HG02678 (cell line): ENCODE data around the gene IER2.
A peak's percentile ranks its signal among the peaks of the same experiment; 100 is the strongest.
"Not testable (repeated sequence)": the region's sequence is repeated elsewhere in the genome, so short reads cannot be mapped to it uniquely, and the experiment has no call there.

Source experiments
- ATAC-seq: cut with Tn5 transposase; IDR thresholded peaks from one replicate; pipeline ENCODE4 v1.9.1; 2021; ENCODE audit warnings: mild to moderate bottlenecking, moderate library complexity; ENCODE audit not compliant: unreplicated experiment

The IER2 gene

DNA sequence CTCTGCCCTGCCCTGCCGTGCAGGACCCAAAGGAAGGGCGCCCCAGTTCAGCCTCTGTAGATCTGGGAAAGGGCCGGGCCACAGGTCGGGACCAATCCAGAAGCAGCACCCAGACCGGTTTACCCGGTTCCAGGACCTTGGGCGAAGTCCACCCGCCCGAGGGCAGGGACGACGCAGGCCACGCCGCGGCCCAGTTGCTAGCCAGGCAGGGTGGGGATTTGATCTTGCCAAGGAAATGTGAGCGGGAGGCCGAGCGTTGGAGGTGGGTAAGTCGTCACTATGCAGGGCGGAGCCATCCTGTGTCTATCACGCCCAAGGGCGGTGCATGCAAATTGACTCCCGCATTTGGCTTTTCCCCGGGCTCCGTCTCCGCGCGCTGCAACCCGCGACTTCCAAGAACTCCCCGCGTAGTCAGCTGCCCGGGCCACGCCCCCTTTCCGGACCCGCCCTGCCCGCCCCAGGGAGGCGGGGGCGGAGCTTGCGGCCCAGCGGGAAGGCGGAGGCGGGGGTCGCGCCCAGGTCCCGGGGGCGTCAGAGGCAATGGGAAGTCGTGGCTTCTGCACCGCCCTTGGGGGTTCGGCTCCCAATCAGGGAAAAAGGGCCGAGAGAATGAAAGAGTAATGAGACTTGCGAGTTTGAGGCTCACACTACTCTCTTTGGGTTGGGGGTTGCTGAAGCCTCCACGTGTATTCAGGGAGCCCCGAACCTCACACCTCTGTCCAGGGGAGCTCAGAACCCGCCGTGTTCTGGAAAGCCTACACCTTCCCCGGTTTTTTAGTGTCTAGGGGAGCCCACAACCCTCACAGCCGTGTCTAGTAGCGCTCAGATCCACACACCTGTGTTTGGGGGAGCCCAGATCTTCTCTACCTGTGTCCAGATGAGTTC lies 12.8 kb downstream of the IER2 start:
- ATAC-seq, result peak; percentile 47

DNA sequence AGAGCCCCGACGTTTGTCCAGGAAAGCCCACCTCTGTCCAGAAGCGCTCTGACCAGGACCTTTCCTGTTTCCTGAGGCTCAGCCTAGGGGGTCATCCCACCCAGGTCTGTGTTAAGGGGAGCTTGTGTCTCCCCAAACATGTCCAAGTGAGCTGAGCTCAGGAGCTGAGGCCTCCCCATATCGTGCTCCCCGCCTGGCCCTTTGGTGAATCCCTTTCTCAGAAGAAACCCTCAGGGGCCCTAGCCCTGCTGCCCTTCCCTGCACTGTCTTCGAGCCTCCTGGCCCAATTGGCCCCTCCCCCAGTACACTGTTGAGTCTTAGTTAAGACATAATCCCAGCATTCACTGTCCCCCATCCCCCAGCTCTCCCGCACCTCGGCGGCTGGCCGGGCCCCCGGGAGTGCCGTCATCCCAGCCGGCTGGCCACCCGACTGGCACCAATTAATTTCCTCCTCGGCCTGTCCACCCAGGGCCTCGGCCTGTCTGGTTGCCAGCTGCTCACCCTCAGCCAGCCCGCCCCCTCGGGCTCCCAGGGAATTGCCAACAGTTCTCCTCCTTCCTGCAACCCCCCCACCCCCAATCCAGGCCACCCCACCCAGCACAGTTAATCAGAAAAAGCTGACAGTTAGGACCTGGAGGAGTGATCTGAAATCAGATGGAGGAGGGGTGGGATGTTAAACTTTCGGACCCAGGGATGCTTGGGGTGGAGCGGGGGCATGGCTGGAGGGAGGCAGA lies 13.6 kb downstream of the IER2 start:
- ATAC-seq, result no peak

GRCh38 chr19:13164343-13165161 lies 14.3 kb downstream of the IER2 start:
- ATAC-seq, result no peak

DNA sequence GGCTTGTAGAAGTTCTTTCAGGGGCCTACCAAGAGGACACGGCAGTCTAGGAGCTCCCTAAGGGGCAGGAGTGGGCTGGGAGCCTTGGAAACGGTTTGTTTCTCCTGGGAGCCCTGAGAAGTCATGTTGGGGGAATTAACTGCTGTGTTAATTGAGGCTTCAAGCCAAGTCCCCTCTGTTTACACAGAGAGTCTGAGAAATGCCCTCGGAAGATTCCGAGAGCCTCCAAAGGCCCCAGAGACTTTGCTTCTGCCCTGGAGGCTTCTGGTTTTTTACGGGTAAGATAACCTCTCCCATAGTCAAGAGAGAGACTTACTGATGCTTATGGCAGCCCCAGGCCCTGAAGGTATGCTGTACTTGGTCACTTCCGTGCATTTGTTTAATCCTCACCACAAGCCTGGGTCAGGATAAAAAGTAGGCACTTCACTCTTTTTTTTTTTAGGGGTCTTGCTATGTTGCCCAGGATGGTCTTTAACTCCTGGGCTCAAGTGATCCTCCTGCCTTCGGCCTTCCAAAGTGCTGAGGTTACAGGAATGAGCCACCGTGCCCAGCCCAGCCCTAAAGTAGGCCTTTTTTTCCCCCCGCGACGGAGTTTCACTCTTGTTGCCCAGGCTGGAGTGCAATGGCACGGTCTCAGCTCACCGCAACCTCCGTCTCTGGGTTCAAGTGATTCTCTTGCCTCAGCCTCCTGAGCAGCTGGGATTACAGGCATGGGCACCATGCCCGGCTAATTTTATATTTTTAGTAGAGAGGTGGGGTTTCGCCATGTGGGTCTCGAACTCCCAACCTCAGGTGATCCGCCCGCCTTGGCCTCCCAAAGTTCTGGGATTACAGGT lies 15.2 kb downstream of the IER2 start:
- no peak for ATAC-seq

DNA sequence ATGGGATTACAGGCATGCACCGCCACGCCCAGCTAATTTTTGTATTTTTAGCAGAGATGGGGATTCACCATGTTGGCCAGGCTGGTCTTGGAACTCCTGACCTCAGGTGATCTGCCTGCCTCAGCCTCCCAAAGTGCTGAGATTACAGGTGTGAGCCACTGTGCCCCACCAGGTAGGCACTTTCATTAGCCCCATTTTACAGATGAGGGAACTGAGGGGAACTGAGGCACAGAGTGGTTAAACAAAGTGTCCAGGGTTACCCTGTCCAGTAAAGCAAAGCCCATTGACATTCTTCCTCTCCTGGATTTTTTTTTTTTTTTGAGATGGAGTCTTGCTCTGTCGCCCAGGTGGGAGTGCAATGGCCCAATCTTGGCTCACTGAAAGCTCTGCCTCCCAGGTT lies 15.9 kb downstream of the IER2 start:
- not testable (repeated sequence) for ATAC-seq

DNA sequence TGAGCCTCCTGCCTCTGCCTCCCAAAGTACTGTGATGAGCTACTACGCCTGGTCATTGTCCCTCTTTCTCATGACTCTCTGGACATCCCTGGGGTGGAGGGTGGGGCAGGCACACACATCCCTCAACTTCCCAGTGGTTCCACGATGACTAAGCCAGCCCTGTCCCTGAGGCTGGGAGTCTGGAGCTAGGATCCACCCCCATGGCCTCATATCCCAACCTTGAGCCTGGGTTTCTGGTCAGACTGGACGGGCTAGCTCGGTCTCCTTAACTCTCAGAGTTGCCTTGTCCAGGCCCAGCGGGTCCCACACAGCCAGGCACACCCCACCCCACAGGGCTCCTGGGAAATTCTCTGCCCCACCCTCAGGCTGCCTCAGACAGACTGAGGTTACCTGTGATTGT lies 19.6 kb downstream of the IER2 start:
- no peak for ATAC-seq

- no peak for ATAC-seq
Measured at GRCh38 chr19:13171146-13171545, 20.9 kb downstream of the IER2 start.

DNA sequence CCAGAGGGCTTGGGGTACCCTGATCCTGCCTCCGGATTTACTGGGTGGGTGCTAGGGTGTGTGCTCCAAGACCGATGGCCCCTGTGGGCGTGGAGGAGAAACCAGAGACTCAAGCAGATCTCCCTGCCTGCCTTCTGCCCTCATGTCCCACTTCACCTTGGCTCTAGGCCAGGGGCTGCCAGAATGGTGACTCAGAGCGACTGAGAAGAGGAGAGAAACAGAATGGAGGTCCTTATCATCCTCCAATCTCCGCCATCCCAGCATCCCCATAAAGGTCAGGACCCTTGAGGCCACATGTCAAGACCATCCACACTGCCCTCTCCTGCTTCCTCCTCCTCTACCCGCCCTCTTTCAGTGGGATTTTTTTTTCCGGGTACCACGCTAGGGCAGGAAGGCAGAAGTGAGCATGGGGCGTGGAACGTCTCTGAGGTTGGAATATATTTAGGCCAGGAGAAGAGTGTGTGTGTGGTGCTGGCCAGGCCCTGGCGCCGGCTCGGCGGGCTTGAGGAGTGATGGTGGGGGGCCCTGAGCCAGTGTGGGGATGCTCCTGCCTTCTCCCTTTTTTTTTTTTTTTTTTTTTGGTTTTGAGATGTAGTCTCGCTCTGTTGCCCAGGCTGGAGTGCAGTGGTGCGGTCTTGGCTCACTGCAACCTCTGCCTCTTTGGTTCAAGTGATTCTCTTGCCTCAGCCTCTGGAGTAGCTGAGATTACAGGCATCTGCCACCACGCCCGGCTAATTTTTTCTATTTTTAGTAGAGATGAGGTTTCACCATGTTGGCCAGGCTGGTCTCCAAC lies 22.3 kb downstream of the IER2 start:
- ATAC-seq, result no peak

DNA sequence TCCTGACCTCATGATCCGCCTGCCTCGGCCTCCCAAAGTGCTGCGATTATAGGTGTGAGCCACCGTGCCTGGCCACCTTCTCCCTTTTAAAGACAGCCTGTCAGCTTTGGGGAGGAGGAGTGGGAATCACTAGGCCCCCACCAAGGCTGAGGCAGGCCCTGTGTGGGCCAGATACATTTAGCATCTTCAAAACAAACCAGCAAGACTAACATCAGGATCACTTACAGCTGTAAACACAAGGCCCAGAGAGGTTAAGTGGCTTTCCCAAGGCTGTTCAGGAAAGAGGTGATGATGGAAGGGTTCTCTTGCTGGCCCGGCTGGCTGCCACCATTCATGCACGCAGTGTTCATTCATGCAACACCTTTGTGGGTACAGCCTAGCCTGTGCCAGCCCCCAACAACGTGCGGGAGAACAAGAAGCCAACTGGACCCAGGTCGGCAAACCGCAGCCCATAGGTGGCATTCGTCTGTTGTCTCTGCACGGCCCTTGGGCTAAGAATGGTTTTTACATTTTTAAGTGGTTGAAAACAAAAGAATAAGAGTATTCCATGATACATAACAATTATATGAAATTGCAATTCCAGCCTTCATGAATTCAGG lies 23.0 kb downstream of the IER2 start:
- ATAC-seq, result no peak

DNA sequence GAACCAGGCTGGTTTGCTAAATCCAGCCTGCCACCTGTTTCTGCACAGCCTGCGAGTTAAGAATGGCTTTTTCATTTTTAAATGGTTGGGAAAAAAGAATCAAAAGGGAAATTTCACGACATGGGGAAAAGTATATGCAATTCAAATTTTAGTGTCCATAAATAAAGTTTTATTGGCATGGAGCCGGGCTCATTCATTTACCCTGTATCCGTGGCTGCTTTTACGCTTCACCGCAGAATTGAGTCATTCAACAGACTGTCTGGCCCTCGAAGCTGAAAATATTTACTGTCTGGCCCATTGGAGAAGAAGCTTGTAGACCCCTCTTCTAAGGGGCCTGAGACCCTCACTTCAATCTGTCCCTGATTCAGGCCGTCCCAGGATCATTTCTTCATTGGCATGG lies 26.1 kb downstream of the IER2 start:
- ATAC-seq, result no peak

DNA sequence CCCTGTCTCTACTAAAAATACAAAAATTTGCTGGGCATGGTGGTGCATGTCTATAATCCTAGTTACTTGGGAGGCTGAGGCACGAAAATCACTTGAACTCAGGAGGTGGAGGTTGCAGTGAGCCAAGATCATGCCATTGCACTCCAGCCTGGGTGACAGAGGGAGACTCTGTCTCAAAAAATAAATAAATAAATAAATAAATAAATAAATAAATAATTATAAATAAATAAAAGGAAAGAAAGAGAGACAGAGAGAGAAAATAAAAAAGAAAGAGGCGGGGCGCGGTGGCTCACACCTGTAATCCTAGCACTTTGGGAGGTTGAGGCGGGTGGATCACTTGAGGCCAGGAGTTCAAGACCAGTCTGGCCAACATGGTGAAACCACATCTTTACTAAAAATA lies 27.4 kb downstream of the IER2 start:
- not testable (repeated sequence) for ATAC-seq

- ATAC-seq, result not testable (repeated sequence)
Measured at GRCh38 chr19:13178291-13178690, 28.1 kb downstream of the IER2 start.

GRCh38 chr19:13181747-13182388 lies 31.7 kb downstream of the IER2 start:
- ATAC-seq, result no peak

- not testable (repeated sequence) for ATAC-seq
Measured at GRCh38 chr19:13184926-13185325, 34.7 kb downstream of the IER2 start.

DNA sequence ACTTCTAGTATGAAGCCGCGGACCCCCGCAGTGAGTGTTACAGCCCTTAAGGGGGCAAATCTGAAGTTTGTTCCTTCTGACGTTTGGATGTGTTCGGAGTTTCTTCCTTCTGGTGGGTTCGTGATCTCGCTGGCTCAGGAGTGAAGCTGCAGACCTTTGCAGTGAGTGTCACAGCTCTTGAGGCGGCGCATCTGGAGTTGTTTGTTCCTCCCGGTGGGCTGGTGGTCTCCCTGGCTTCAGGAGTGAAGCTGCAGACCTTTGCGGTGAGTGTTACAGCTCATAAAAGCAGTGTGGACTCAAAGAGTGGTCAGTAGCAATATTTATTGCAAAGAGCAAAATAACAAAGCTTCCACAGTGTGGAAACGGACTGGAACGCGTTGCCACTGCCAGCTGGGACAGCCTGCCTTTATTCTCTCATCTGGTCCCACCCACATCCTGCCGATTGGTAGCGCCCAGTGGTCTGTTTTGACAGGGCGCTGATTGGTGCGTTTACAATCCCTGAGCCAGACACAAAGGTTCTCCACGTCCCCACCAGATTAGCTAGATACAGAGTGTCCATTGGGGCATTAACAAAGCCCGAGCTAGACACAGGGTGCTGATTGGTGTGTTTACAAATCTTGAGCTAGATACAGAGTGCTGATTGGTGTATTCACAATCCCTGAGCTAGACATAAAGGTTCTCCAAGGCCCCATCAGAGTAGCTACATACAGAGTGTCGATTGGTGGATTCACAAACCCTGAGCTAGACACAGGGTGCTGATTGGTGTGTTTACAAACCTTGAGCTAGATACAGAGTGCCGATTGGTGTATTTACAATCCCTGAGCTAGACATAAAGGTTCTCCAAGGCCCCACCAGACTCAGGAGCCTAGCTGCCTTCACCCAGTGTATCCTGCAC lies 35.8 kb downstream of the IER2 start:
- ATAC-seq, result not testable (repeated sequence)

- ATAC-seq, result not testable (repeated sequence)
Measured at GRCh38 chr19:13186688-13187087, 36.5 kb downstream of the IER2 start.

DNA sequence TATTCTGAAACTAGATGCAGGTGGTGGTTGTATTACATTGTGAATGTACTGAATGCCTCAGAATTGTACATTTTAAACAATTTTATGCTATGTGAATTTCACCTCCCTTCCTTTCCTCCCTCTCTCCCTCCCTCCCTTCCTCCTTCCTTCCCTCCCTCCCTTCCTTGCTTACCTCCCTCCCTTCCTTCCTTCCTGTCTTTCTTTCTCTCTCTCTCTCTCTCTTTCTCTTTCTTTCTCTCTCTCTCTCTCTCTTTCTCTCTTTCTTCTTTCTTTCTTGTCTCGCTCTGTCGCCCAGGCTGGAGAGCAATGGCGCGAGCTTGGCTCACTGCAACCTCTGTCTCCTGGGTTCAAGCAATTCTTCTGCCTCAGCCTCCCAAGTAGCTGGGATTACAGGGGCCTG lies 37.2 kb downstream of the IER2 start:
- no peak for ATAC-seq

DNA sequence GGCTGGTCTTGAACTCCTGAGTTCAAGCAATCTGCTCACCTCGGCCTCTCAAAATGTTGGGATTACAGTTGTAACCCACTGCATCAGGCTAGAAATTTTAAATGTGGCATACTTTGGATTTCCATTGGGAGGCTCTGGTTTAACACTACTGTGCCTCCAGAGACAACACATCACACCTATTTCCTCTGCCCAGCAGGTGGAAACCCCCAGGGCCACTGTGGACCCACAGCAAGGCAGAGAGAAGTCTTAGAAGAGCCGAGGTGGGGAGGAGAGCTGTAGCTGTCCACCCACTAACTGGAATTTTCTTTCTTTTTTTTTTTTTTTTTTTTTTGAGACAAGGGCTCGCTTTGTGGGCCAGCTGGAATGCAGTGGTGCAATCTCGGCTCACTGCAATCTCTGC lies 39.4 kb downstream of the IER2 start:
- ATAC-seq, result no peak
